Measurements from ENCODE around the gene CNMD. TPM values are rescaled to one million over a fixed set of nuclear protein-coding genes. Genes with fewer than 3 reads are reported as not detected.

CNMD gene
- polyA plus RNA-seq, 1 donor (not counting 4 experiments of a cell fraction or from before 2014, with no cell fraction given): not detected

- H3K27ac ChIP-seq (ENCODE audit: control insufficient read depth, insufficient read depth, low read length): no peak overlapping the region
- dilution Hi-C loops (cut with MboI; ENCODE audit: extremely low pct_ligation_motif_present, low sequenced_read_pairs): no loop called here
These were observed 727 bp downstream of the CNMD start for GRCh38 chr13:52738719-52739467.

GRCh38 chr13:52737965-52738364, 1.7 kb downstream of the CNMD start:
- Histone ChIP-seq H3K4me1 (ENCODE audit: control insufficient read depth, extremely low read depth, insufficient read depth, low read length) (no peaks in the 10 kb centered on the region), H3K4me2 (ENCODE audit: control insufficient read depth, extremely low read depth, insufficient read depth, low read depth, low read length) (no peak overlapping the region), H3K9ac (ENCODE audit: control insufficient read depth, extremely low read depth, insufficient read depth, low read length) (no peak overlapping the region), H3K27me3 (ENCODE audit: control insufficient read depth, extremely low read depth, insufficient read depth, low read length) (peaks cover 34% of the 10 kb centered on the region), H3K9me1 (ENCODE audit: control insufficient read depth, extremely low read depth, insufficient read depth, low read length) (no peaks in the 10 kb centered on the region), H3K9me3 (ENCODE audit: control insufficient read depth, low read depth, low read length) (no peaks in the 10 kb centered on the region), H3K36me3 (ENCODE audit: control insufficient read depth in 2 of 2, extremely low read depth in 1 of 2, insufficient read depth in 2 of 2, low read length in 2 of 2) (no peaks in the 10 kb centered on the region), H3K27ac (ENCODE audit: control insufficient read depth, insufficient read depth, low read length) (no peak overlapping the region), H3K79me2 (ENCODE audit: control insufficient read depth, insufficient read depth, low read length) (no peaks in the 10 kb centered on the region), H4K20me1 (ENCODE audit: control insufficient read depth, extremely low read depth, insufficient read depth, low read length) (no peaks in the 10 kb centered on the region), H3K4me3 (ENCODE audit: control insufficient read depth in 2 of 3, extremely low read depth in 1 of 3, insufficient read depth in 2 of 3, low read depth in 1 of 3, low read length in 3 of 3) (no peak overlapping the region), H2AFZ (ENCODE audit: control insufficient read depth, low read length) (no peak overlapping the region)
- dilution Hi-C loops (cut with MboI; ENCODE audit: extremely low pct_ligation_motif_present, low sequenced_read_pairs): no loop called here
- DNase-seq (ENCODE audit: low read depth, low spot score): no peak
- FAIRE-seq: no peak
- TF ChIP-seq CTCF (optimal IDR thresholded peaks at IDR 0.05 in 1 of 3, IDR thresholded peaks at IDR 0.05 in 1 of 3, conservative IDR thresholded peaks at IDR 0.05 in 1 of 3; ENCODE audit: extremely low read depth in 1 of 3, insufficient read depth in 2 of 3, low read length in 3 of 3) (no peak), EZH2 (IDR thresholded peaks at IDR 0.05; ENCODE audit: low read length) (no peak)

More at GRCh38 chr13:52738719-52739467, 727 bp downstream of the CNMD start:
- no peaks in the 10 kb centered on the region for H3K9me3 ChIP-seq (ENCODE audit: control insufficient read depth, low read depth, low read length)
- no peak overlapping the region for H3K4me2 ChIP-seq (ENCODE audit: control insufficient read depth, extremely low read depth, insufficient read depth, low read depth, low read length)
- H2AFZ ChIP-seq (ENCODE audit: control insufficient read depth, low read length): no peak overlapping the region
- DNase-seq (ENCODE audit: low read depth, low spot score): no peak
- peaks cover 34% of the 10 kb centered on the region for H3K27me3 ChIP-seq (ENCODE audit: control insufficient read depth, extremely low read depth, insufficient read depth, low read length)
- no peak overlapping the region for H3K9ac ChIP-seq (ENCODE audit: control insufficient read depth, extremely low read depth, insufficient read depth, low read length)
- TF ChIP-seq EZH2 (IDR thresholded peaks at IDR 0.05; ENCODE audit: low read length): peak; percentile 68
- TF ChIP-seq CTCF (optimal IDR thresholded peaks at IDR 0.05 in 1 of 3, IDR thresholded peaks at IDR 0.05 in 1 of 3, conservative IDR thresholded peaks at IDR 0.05 in 1 of 3; ENCODE audit: extremely low read depth in 1 of 3, insufficient read depth in 2 of 3, low read length in 3 of 3): peak in 1 of 3 experiments; percentile 13
- H3K79me2 ChIP-seq (ENCODE audit: control insufficient read depth, insufficient read depth, low read length): no peaks in the 10 kb centered on the region
- H3K36me3 ChIP-seq (ENCODE audit: control insufficient read depth in 2 of 2, extremely low read depth in 1 of 2, insufficient read depth in 2 of 2, low read length in 2 of 2): no peaks in the 10 kb centered on the region
- no peak for FAIRE-seq
- H3K4me1 ChIP-seq (ENCODE audit: control insufficient read depth, extremely low read depth, insufficient read depth, low read length): no peaks in the 10 kb centered on the region
- H3K9me1 ChIP-seq (ENCODE audit: control insufficient read depth, extremely low read depth, insufficient read depth, low read length): no peaks in the 10 kb centered on the region
- H3K4me3 ChIP-seq (ENCODE audit: control insufficient read depth in 2 of 3, extremely low read depth in 1 of 3, insufficient read depth in 2 of 3, low read depth in 1 of 3, low read length in 3 of 3): no peak overlapping the region
- H4K20me1 ChIP-seq (ENCODE audit: control insufficient read depth, extremely low read depth, insufficient read depth, low read length): no peaks in the 10 kb centered on the region
